ENCODE data around the gene IFFO2.

- no peak for TF ChIP-seq CTCF (IDR thresholded peaks at IDR 0.05; ENCODE audit: low read depth, low read length, poor library complexity, severe bottlenecking)
- TF ChIP-seq EZH2phosphoT487 (IDR thresholded peaks at IDR 0.05; ENCODE audit: borderline replicate concordance, low read length) = no peak
Measured at GRCh38 chr1:18991585-18991984, 35.1 kb upstream of the IFFO2 start.

Measured in DOHH2 (cell line).